Left ventricle myocardium inferior (tissue), 1 donor: ENCODE results near the gene POU2F3. TPM values are rescaled to one million over a fixed set of nuclear protein-coding genes. Genes with fewer than 3 reads are reported as not detected.

Experiments used
- DNase-seq: peaks from one replicate; pipeline ENCODE4 v3.0.0-alpha.2; 2020
- H3K27ac ChIP-seq: fragments of 200-600 bp; replicated peaks from 2 replicates; pipeline ENCODE4 v1.8.0; 2021
- H3K27me3 ChIP-seq: fragments of 200-600 bp; 2 replicates; pipeline ENCODE4 v1.8.0; 2021; ENCODE audit warnings: low read depth
- H3K36me3 ChIP-seq: fragments of 200-600 bp; 2 replicates; pipeline ENCODE4 v1.8.0; 2021
- H3K4me1 ChIP-seq: fragments of 200-600 bp; 2 replicates; pipeline ENCODE4 v1.8.0; 2021
- H3K4me3 ChIP-seq: fragments of 200-600 bp; 2 replicates; pipeline ENCODE4 v1.8.0; 2021; ENCODE audit warnings: mild to moderate bottlenecking, moderate library complexity
- H3K9me3 ChIP-seq: fragments of 200-600 bp; replicated peaks from 2 replicates; pipeline ENCODE4 v1.8.0; 2021
- CTCF ChIP-seq: fragments of 200-600 bp; IDR thresholded peaks from 2 replicates; pipeline ENCODE4 v1.8.0; 2021; ENCODE audit warnings: antibody characterized with exemption, mild to moderate bottlenecking, borderline replicate concordance
- intact Hi-C: fragments of 100-400 bp; cut with micrococcal nuclease; formaldehyde crosslinking; loops from one replicate; pipeline ENCODE4 v1.11.0; 2022
- total RNA-seq: library from RNA; stranded (reverse); fragmentation: NEBNext Ultra II Directional; extraction: Animal tissue kit (Norgen Biotek cat#: 25700); gene quantifications from one replicate; pipeline ENCODE4 v1.2.1, GENCODE V29; 2021
- donor health status: DM: no; HTN: yes; CAD: no; lungs with severe emphysema.

POU2F3 gene
- total RNA-seq, 1 donor from 2014 or later: not detected

GRCh38 chr11:120333801-120334200, 93.9 kb downstream of the POU2F3 start:
- no peak overlapping the region for H3K4me3 ChIP-seq
- peaks cover 85% of the 10 kb centered on the region for H3K4me1 ChIP-seq
- no peaks in the 10 kb centered on the region for H3K27me3 ChIP-seq
- no peak for TF ChIP-seq CTCF
- no peaks in the 10 kb centered on the region for H3K9me3 ChIP-seq
- peaks cover 14% of the 10 kb centered on the region for H3K36me3 ChIP-seq
- peak overlapping the region; percentile 98 for H3K27ac ChIP-seq
- no peak for DNase-seq
- intact Hi-C loops: no loop called here

GRCh38 chr11:120334332-120334731, 94.4 kb downstream of the POU2F3 start:
- peak overlapping the region; percentile 98 for H3K27ac ChIP-seq
- peaks cover 14% of the 10 kb centered on the region for H3K36me3 ChIP-seq
- no peak overlapping the region for H3K4me3 ChIP-seq
- intact Hi-C loops: no loop called here
- H3K9me3 ChIP-seq: no peaks in the 10 kb centered on the region
- peaks cover 90% of the 10 kb centered on the region for H3K4me1 ChIP-seq
- TF ChIP-seq CTCF: no peak
- no peak for DNase-seq
- H3K27me3 ChIP-seq: no peaks in the 10 kb centered on the region

GRCh38 chr11:120334894-120335462, 95.0 kb downstream of the POU2F3 start:
- intact Hi-C loops: no loop called here
- peaks cover 11% of the 10 kb centered on the region for H3K36me3 ChIP-seq
- peak overlapping the region; percentile 98 for H3K27ac ChIP-seq
- no peak for DNase-seq
- peaks cover 91% of the 10 kb centered on the region for H3K4me1 ChIP-seq
- TF ChIP-seq CTCF: peak; percentile 78
- H3K9me3 ChIP-seq: no peaks in the 10 kb centered on the region
- no peaks in the 10 kb centered on the region for H3K27me3 ChIP-seq
- H3K4me3 ChIP-seq: peak overlapping the region; percentile 92

- Histone ChIP-seq H3K27me3 (no peaks in the 10 kb centered on the region), H3K4me1 (peaks cover 91% of the 10 kb centered on the region)
- intact Hi-C loops: no loop called here
Measured at GRCh38 chr11:120335556-120335907, 95.6 kb downstream of the POU2F3 start.

GRCh38 chr11:120335908-120336640, 96.1 kb downstream of the POU2F3 start, which contains the start of gene ARHGEF12:
Gene ARHGEF12, plus strand, starts transcription at chr11:120336413. Its CDS starts 831 bp downstream, at chr11:120337244.
- Histone ChIP-seq H3K4me3 (peak within 1 kb of the TSS; percentile 92), H3K27ac (peak within 1 kb of the TSS; percentile 98), H3K4me1 (peaks cover 91% of the 10 kb centered on the region), H3K36me3 (peaks cover under 1% of the 10 kb centered on the region), H3K27me3 (no peaks in the 10 kb centered on the region), H3K9me3 (no peaks in the 10 kb centered on the region)
- TF ChIP-seq CTCF: peak; percentile 19
- peak; percentile 98 for DNase-seq
- intact Hi-C loops: no loop called here

More at GRCh38 chr11:120335556-120335907, 95.6 kb downstream of the POU2F3 start:
- Histone ChIP-seq H3K4me3 (peak overlapping the region; percentile 92), H3K9me3 (no peaks in the 10 kb centered on the region), H3K36me3 (peaks cover 6% of the 10 kb centered on the region), H3K27ac (peak overlapping the region; percentile 98)
- no peak for TF ChIP-seq CTCF
- DNase-seq: no peak
